Thymus (tissue), 11 donors: ENCODE results near the gene TLN1. TPM values are rescaled to one million over a fixed set of nuclear protein-coding genes. Genes with fewer than 3 reads are reported as not detected.

Experiments used
- DNase-seq, 9 donors: peaks; one replicate each; pipeline ENCODE4 v3.0.0-alpha.2; 2013; ENCODE audit warnings: low spot score in 9 of 9, low read depth in 6 of 9, missing footprints in 1 of 9
- H3K27ac ChIP-seq, 2 donors: one replicate each; pipeline ENCODE4 v1.5.1; 2013; ENCODE audit warnings: control low read depth in 1 of 2, low read depth in 1 of 2, low read length in 1 of 2, mild to moderate bottlenecking in 1 of 2, moderate library complexity in 1 of 2
- H3K27me3 ChIP-seq, 2 donors: one replicate each; pipeline ENCODE4 v1.5.1; 2013; ENCODE audit warnings: low read length in 1 of 2; ENCODE audit not compliant: control insufficient read depth in 2 of 2, insufficient read depth in 1 of 2
- H3K36me3 ChIP-seq, 2 donors: one replicate each; pipeline ENCODE4 v1.5.1; 2013; ENCODE audit warnings: low read length in 1 of 2, mild to moderate bottlenecking in 1 of 2, moderate library complexity in 1 of 2; ENCODE audit not compliant: control insufficient read depth in 2 of 2, insufficient read depth in 2 of 2
- H3K4me1 ChIP-seq, 2 donors: one replicate each; pipeline ENCODE4 v1.5.1; 2013; ENCODE audit warnings: low read length in 2 of 2; ENCODE audit not compliant: control insufficient read depth in 2 of 2, insufficient read depth in 2 of 2
- H3K4me3 ChIP-seq, 2 donors: one replicate each; pipeline ENCODE4 v1.5.1; 2013; ENCODE audit warnings: low read length in 2 of 2, control low read depth in 1 of 2, mild to moderate bottlenecking in 1 of 2
- H3K9me3 ChIP-seq, 2 donors: one replicate each; pipeline ENCODE4 v1.5.1; 2013; ENCODE audit warnings: low read length in 1 of 2, mild to moderate bottlenecking in 1 of 2; ENCODE audit not compliant: control insufficient read depth in 2 of 2, insufficient read depth in 1 of 2
- WGBS: extraction: QIAGEN DNeasy Blood & Tissue Kit; methylation state at CpG from one replicate; pipeline ENCODE4 v1.1.7; 2013; 5-methylcytosine and 5-hydroxymethylcytosine counted together
- polyA plus RNA-seq: library from polyadenylated mRNA; stranded (reverse); fragments of 200-250 nt; gene quantifications from one replicate; pipeline ENCODE4 v1.2.3, GENCODE V29; 2013
- total RNA-seq: library from RNA; stranded (reverse); fragments of 120-200 nt; gene quantifications from one replicate; pipeline ENCODE4 v1.2.4, GENCODE V29; 2013
- donor health status: healthy.

TLN1 gene
- total and polyA plus RNA-seq, 2 donors = 74.5 to 83.0 TPM

GRCh38 chr9:35697486-35697885 is 34.5 kb downstream of the TLN1 start:
- Histone ChIP-seq H3K36me3 (peaks cover 58 to 69% of the 10 kb centered on the region in 2 donors), H3K4me3 (no peak overlapping the region), H3K27me3 (no peaks in the 10 kb centered on the region), H3K9me3 (no peaks in the 10 kb centered on the region), H3K4me1 (no peaks in the 10 kb centered on the region), H3K27ac (no peak overlapping the region)
- 98% methylated on average over 14 of the region's 14 CpGs for WGBS
- no peak for DNase-seq

GRCh38 chr9:35696520-35697215 is 35.3 kb downstream of the TLN1 start:
- Histone ChIP-seq H3K9me3 (no peaks in the 10 kb centered on the region), H3K36me3 (peaks cover 52 to 62% of the 10 kb centered on the region in 2 donors), H3K27ac (peak overlapping the region in 1 of 2 donors; percentile 21), H3K4me3 (no peak overlapping the region), H3K27me3 (no peaks in the 10 kb centered on the region), H3K4me1 (no peaks in the 10 kb centered on the region)
- 61% methylated on average over 9 of the region's 9 CpGs for WGBS
- DNase-seq = peak in 5 of 9 donors; percentile 27 to 61 (median 48)

- H3K4me3 ChIP-seq = no peak overlapping the region
- H3K9me3 ChIP-seq = no peaks in the 10 kb centered on the region
- H3K36me3 ChIP-seq = peaks cover 45 to 55% of the 10 kb centered on the region in 2 donors
- no peak overlapping the region for H3K27ac ChIP-seq
- H3K4me1 ChIP-seq = peaks cover 2 to 7% of the 10 kb centered on the region in 2 donors
- DNase-seq = no peak
- 98% methylated on average over 3 of the region's 3 CpGs for WGBS
- peaks cover 0 to 5% of the 10 kb centered on the region in 2 donors for H3K27me3 ChIP-seq
Measured at GRCh38 chr9:35695943-35696401, 36.0 kb downstream of the TLN1 start.

GRCh38 chr9:35691757-35692301 is 40.2 kb downstream of the TLN1 start:
- H3K27me3 ChIP-seq = peaks cover 0 to 29% of the 10 kb centered on the region in 2 donors
- peaks cover 7 to 13% of the 10 kb centered on the region in 2 donors for H3K36me3 ChIP-seq
- no peaks in the 10 kb centered on the region for H3K9me3 ChIP-seq
- 95% methylated on average over 13 of the region's 13 CpGs for WGBS
- no peak overlapping the region for H3K4me3 ChIP-seq
- DNase-seq = no peak
- H3K4me1 ChIP-seq = peaks cover 2 to 44% of the 10 kb centered on the region in 2 donors
- no peak overlapping the region for H3K27ac ChIP-seq

- Histone ChIP-seq H3K4me3 (peak overlapping the region; percentile 77 to 79), H3K4me1 (peaks cover 2 to 49% of the 10 kb centered on the region in 2 donors), H3K9me3 (no peaks in the 10 kb centered on the region), H3K27ac (peak overlapping the region in 1 of 2 donors; percentile 49), H3K36me3 (peaks cover 4 to 8% of the 10 kb centered on the region in 2 donors), H3K27me3 (peaks cover 0 to 29% of the 10 kb centered on the region in 2 donors)
- WGBS = 45% methylated on average over 10 of the region's 10 CpGs
- DNase-seq = no peak
Measured at GRCh38 chr9:35691334-35691650, 40.7 kb downstream of the TLN1 start.

- DNase-seq = peak in 4 of 9 donors; percentile 31 to 64 (median 38)
- peaks cover 0 to 3% of the 10 kb centered on the region in 2 donors for H3K36me3 ChIP-seq
- peaks cover 2 to 52% of the 10 kb centered on the region in 2 donors for H3K4me1 ChIP-seq
- 2% methylated on average over 61 of the region's 61 CpGs for WGBS
- H3K4me3 ChIP-seq = peak overlapping the region; percentile 77 to 79
- peaks cover 0 to 29% of the 10 kb centered on the region in 2 donors for H3K27me3 ChIP-seq
- H3K9me3 ChIP-seq = no peaks in the 10 kb centered on the region
- H3K27ac ChIP-seq = peak overlapping the region; percentile 58 to 82
Measured at GRCh38 chr9:35690614-35691333, 41.2 kb downstream of the TLN1 start.

- no peak overlapping the region for H3K27ac ChIP-seq
- H3K4me3 ChIP-seq = peak overlapping the region; percentile 40 to 79
- H3K4me1 ChIP-seq = peaks cover 2 to 52% of the 10 kb centered on the region in 2 donors
- 3% methylated on average over 21 of the region's 21 CpGs for WGBS
- H3K9me3 ChIP-seq = no peaks in the 10 kb centered on the region
- peak in 1 of 9 donors; percentile 16 for DNase-seq
- peaks cover 0 to 29% of the 10 kb centered on the region in 2 donors for H3K27me3 ChIP-seq
- no peaks in the 10 kb centered on the region for H3K36me3 ChIP-seq
Measured at GRCh38 chr9:35690294-35690613, 41.7 kb downstream of the TLN1 start.

GRCh38 chr9:35689542-35690293 is 42.3 kb downstream of the TLN1 start, which contains the start of gene TPM2:
TPM2 (minus strand) TSS chr9:35689925; CDS start chr9:35689817, 108 bp downstream.
- peaks cover 0 to 2% of the 10 kb centered on the region in 2 donors for H3K36me3 ChIP-seq
- H3K4me3 ChIP-seq = peak within 1 kb of the TSS; percentile 77 to 79
- WGBS = 53% methylated on average over 61 of the region's 61 CpGs
- no peaks in the 10 kb centered on the region for H3K9me3 ChIP-seq
- H3K27me3 ChIP-seq = peaks cover 0 to 29% of the 10 kb centered on the region in 2 donors
- peak within 1 kb of the TSS; percentile 58 to 82 for H3K27ac ChIP-seq
- DNase-seq = peak in 1 of 9 donors; percentile 4
- H3K4me1 ChIP-seq = peaks cover 2 to 52% of the 10 kb centered on the region in 2 donors
